Adipocyte (in vitro differentiated cells): Measurements from ENCODE around the gene TNNI3K.

Experiments
- DNase-seq: peaks from one replicate; pipeline ENCODE4 v3.0.0-alpha.2; 2015; ENCODE audit warnings: low read depth
- H3K27me3 ChIP-seq: replicated peaks from 2 replicates; pipeline ENCODE4 v1.7.0; 2013; ENCODE audit warnings: mild to moderate bottlenecking, low read length, moderate library complexity; ENCODE audit not compliant: control insufficient read depth, insufficient read depth
- H3K36me3 ChIP-seq: 2 replicates; pipeline ENCODE4 v1.7.0; 2013; ENCODE audit warnings: low read length, mild to moderate bottlenecking, moderate library complexity; ENCODE audit not compliant: control insufficient read depth, insufficient read depth, severe bottlenecking
- H3K4me1 ChIP-seq: 2 replicates; pipeline ENCODE4 v1.7.0; 2013; ENCODE audit warnings: mild to moderate bottlenecking, low read length, moderate library complexity; ENCODE audit not compliant: control insufficient read depth, insufficient read depth
- H3K4me3 ChIP-seq: 2 replicates; pipeline ENCODE4 v1.7.0; 2013; ENCODE audit warnings: mild to moderate bottlenecking, low read length, moderate library complexity
- H3K9ac ChIP-seq: 2 replicates; pipeline ENCODE4 v1.7.0; 2013; ENCODE audit warnings: mild to moderate bottlenecking, low read length, moderate library complexity
- H3K9me3 ChIP-seq: 2 replicates; pipeline ENCODE4 v1.7.0; 2013; ENCODE audit warnings: mild to moderate bottlenecking, low read length, moderate library complexity; ENCODE audit not compliant: control insufficient read depth

TNNI3K gene

GRCh38 chr1:74504125-74504932, 269.1 kb downstream of the TNNI3K start:
- Histone ChIP-seq H3K27me3 (peaks cover 5% of the 10 kb centered on the region), H3K36me3 (no peaks in the 10 kb centered on the region), H3K4me3 (no peak overlapping the region), H3K9me3 (no peaks in the 10 kb centered on the region), H3K4me1 (no peaks in the 10 kb centered on the region), H3K9ac (no peak overlapping the region)
- DNase-seq, result peak; percentile 67

GRCh38 chr1:74504933-74505512, 269.8 kb downstream of the TNNI3K start:
- Histone ChIP-seq H3K4me3 (no peak overlapping the region), H3K27me3 (peaks cover 5% of the 10 kb centered on the region), H3K4me1 (no peaks in the 10 kb centered on the region), H3K36me3 (no peaks in the 10 kb centered on the region), H3K9me3 (no peaks in the 10 kb centered on the region), H3K9ac (no peak overlapping the region)
- no peak for DNase-seq

DNA sequence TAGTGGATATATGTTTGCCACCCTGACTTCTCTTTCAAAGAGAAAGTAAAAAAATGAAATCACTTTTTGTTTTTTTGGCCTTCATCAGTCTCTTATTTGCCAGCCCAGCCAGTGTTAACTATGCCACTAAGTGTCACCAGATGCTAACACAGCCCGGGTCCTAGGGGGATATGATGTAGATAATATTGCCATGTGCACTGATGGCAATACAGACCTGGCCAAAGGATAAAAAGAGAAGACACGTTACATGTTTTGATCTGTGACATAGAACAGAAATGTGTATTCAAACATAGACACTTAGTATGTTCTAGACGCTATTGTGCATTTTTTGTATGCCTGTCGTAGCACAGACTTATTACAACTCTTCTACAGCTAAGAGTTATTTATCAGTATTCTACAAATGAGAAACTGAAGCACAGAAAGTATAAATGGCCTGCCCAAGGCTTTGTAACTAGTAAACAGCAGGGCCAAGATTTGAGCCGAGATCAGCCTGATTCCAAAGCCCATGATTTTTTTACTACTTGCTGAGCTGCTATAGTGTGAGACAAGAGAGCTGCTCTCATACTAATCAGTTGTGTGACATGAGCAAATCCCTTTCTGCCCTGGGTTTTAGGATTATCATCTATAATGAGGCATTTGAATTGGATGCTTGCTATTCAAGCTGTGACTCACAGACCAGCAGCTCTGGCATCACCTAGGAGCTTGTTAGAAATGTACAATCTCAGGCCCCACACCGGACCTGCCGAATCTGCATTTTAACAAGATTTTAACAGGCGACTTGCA, 270.9 kb downstream of the TNNI3K start:
- Histone ChIP-seq H3K36me3 (no peaks in the 10 kb centered on the region), H3K9ac (no peak overlapping the region), H3K27me3 (peaks cover 5% of the 10 kb centered on the region), H3K4me1 (no peaks in the 10 kb centered on the region), H3K4me3 (no peak overlapping the region), H3K9me3 (no peaks in the 10 kb centered on the region)
- DNase-seq, result no peak

- peaks cover 19% of the 10 kb centered on the region for H3K27me3 ChIP-seq
- H3K9me3 ChIP-seq, result no peaks in the 10 kb centered on the region
- H3K9ac ChIP-seq, result no peak overlapping the region
- H3K4me3 ChIP-seq, result no peak overlapping the region
- H3K4me1 ChIP-seq, result peaks cover 3% of the 10 kb centered on the region
- no peaks in the 10 kb centered on the region for H3K36me3 ChIP-seq
- DNase-seq, result no peak
These were observed 273.3 kb downstream of the TNNI3K start for GRCh38 chr1:74508449-74508848.

GRCh38 chr1:74512170-74512915, 277.2 kb downstream of the TNNI3K start, which contains the start of gene LRRC53:
TSS of gene LRRC53 (minus strand) at chr1:74512611. CDS start at chr1:74483349, 29,262 bp downstream.
- peaks cover 27% of the 10 kb centered on the region for H3K27me3 ChIP-seq
- H3K9ac ChIP-seq, result no peak within 1 kb of the TSS
- no peak within 1 kb of the TSS for H3K4me3 ChIP-seq
- no peak for DNase-seq
- no peaks in the 10 kb centered on the region for H3K9me3 ChIP-seq
- peaks cover 4% of the 10 kb centered on the region for H3K4me1 ChIP-seq
- no peaks in the 10 kb centered on the region for H3K36me3 ChIP-seq

DNA sequence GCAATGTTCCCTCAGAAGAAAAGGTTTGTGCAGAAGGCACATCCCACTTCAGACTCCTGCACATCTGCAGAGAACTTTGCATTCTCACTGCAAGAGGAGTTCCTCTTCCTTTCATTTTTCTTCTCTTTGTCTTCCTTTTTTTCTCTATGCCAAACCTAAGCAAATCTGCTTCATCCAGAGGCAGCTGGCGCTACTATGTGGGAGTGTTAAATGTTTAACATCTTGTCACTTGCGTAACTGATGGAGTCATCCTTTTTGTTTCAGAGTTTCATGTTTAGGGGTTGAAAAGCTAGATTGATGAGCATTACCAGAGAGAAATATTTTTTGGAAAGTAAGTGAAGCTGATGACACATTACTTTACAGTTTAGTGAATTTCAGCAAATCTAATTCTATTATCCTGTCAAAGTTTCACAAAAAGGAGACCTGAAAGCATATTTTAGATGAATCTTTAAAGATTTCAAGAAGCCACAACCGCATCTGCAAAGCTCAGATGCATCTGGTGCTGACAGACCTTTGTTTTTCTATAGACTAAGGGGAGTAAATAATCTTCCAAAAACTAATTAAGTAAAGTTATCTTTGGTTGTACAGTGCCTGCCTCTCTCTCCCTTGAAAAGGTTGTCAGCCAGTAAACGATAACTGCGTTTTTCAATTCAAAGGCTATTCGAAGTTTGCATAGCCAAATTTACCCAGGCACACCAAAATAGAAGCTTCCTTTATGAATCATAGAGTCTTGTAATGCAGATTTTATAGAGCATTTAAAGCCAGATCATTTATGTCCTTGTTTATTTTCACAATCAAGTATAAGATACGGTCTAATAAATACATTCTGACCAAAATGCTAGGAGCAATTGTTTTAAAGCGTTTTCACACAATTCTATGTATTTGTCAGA, 278.5 kb downstream of the TNNI3K start:
- no peaks in the 10 kb centered on the region for H3K9me3 ChIP-seq
- DNase-seq, result no peak
- no peaks in the 10 kb centered on the region for H3K36me3 ChIP-seq
- no peak overlapping the region for H3K9ac ChIP-seq
- peaks cover 4% of the 10 kb centered on the region for H3K4me1 ChIP-seq
- H3K27me3 ChIP-seq, result peaks cover 22% of the 10 kb centered on the region
- no peak overlapping the region for H3K4me3 ChIP-seq

DNA sequence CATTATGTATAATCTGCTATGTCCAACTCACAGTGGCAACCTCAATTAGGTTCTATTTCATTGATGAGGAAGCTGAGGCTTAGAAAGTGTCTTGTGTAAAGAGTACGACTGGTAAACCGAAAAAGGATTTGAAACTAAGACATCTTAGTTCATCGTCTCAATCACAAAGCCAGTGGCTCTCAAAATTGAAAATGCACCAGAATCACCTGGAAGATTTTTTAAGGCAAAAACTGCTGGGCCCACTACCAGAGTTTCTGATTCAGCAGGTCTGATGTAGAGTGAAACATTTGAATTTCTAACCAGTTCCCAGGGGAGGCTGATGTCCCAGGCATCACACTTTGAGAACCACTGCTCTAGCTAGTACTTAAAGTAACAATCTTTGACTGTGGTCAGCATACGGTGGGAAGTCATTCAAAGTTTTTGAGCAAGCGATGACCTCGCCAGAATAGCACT, 282.4 kb downstream of the TNNI3K start:
- no peak overlapping the region for H3K9ac ChIP-seq
- no peak for DNase-seq
- peaks cover 4% of the 10 kb centered on the region for H3K4me1 ChIP-seq
- no peak overlapping the region for H3K4me3 ChIP-seq
- H3K9me3 ChIP-seq, result no peaks in the 10 kb centered on the region
- peaks cover 19% of the 10 kb centered on the region for H3K27me3 ChIP-seq
- no peaks in the 10 kb centered on the region for H3K36me3 ChIP-seq

DNA sequence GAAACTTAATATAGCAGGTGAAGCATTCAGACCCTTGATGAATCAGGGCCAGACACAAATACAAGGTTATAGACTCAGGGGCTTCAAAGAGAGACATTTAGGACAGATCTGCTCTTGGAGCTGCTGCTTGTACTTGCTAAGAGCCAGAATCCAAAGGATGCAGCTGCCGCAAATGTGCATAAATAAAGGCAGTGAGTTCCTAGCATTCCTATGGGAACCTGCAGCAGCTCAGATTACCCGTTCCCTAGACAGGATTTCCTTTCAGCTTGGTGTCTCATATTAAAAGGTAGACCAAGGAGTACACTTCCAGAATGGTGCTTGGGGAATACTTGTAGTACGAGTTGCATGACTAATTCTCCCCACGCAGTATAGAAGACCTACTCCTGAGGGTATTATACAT, 287.0 kb downstream of the TNNI3K start:
- no peak overlapping the region for H3K9ac ChIP-seq
- peaks cover 10% of the 10 kb centered on the region for H3K27me3 ChIP-seq
- no peak for DNase-seq
- H3K4me3 ChIP-seq, result no peak overlapping the region
- H3K36me3 ChIP-seq, result no peaks in the 10 kb centered on the region
- no peaks in the 10 kb centered on the region for H3K4me1 ChIP-seq
- no peaks in the 10 kb centered on the region for H3K9me3 ChIP-seq

DNA sequence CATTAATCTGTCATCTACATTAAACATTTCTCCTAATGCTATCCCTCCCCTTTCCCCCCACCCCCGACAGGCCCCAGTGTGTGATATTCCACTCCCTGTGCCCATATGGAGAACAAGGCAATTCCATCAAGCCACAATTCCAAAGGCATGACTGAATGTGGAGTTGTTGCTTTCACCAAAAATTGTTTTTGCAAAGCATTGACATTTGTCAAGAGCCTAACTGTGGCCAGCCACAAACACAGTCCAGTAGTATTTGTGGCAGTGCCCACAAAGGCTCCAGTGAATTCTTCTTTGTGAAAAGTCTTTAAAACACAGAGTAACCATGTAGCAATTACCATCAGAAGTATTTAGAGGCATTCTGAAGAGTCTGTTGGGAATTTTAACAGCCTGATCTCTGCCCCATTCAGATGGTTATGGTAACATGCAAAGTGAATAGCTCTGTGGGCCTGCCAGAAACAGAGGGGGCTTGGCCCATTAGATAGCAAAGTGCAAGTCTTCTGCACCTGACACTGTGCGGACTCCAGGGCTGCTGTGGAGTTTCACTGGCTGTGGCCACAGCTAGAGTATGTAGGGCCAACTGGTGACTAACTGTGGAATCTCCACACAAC, 288.8 kb downstream of the TNNI3K start:
- Histone ChIP-seq H3K4me3 (no peak overlapping the region), H3K27me3 (peaks cover 17% of the 10 kb centered on the region), H3K36me3 (no peaks in the 10 kb centered on the region), H3K9me3 (no peaks in the 10 kb centered on the region), H3K9ac (no peak overlapping the region), H3K4me1 (no peaks in the 10 kb centered on the region)
- no peak for DNase-seq

- Histone ChIP-seq H3K9ac (no peak overlapping the region), H3K4me1 (no peaks in the 10 kb centered on the region), H3K9me3 (no peaks in the 10 kb centered on the region), H3K27me3 (peaks cover 14% of the 10 kb centered on the region), H3K36me3 (no peaks in the 10 kb centered on the region), H3K4me3 (no peak overlapping the region)
- no peak for DNase-seq
These were observed 291.5 kb downstream of the TNNI3K start for GRCh38 chr1:74526708-74527107.
